ENCODE data around the gene PTPN7.
"Not testable (repeated sequence)": the region's sequence is repeated elsewhere in the genome, so short reads cannot be mapped to it uniquely, and the experiment has no call there.

Gene PTPN7

DNA sequence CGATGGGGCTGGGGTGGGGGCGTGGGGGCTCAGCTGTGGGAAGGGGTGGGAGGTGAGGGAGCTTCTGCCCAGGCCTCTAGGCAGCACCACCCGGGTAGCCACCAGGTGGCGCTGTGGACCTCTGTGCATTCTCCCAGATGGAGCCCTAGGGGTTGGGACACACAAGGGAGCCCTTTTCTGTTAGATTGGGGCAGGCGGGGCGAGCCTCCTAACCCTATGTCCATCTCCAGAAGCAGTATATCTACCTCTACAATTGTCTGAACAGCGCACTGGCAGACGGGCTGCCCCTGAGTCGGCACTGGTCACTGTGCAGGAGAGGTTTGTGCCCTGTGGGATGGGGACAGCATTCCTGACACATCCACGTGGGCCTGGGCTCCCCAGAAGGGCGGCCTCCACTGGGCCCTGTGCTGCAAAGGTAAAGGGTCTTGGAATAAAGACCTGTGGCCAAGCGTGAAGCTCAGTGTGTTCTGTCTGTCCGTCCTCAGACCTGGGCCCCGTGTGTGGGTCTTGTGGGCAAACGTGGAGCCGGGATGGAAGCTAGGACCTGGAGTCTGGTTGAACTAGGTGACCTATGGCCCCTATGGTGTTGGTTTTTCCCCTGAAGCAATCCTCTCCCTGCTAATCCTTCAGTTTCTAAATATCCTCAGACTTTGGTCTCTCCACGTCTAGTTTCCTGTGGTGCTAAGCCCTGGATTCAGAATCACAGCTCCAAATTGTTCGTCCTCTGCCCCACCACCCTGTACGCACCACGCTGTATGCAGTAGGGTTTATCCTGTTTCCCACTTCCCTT, 28.8 kb upstream of the PTPN7 start:
- peak; percentile 55 for DNase-seq

GRCh38 chr1:202187697-202188407, 27.4 kb upstream of the PTPN7 start:
- DNase-seq: no peak

DNA sequence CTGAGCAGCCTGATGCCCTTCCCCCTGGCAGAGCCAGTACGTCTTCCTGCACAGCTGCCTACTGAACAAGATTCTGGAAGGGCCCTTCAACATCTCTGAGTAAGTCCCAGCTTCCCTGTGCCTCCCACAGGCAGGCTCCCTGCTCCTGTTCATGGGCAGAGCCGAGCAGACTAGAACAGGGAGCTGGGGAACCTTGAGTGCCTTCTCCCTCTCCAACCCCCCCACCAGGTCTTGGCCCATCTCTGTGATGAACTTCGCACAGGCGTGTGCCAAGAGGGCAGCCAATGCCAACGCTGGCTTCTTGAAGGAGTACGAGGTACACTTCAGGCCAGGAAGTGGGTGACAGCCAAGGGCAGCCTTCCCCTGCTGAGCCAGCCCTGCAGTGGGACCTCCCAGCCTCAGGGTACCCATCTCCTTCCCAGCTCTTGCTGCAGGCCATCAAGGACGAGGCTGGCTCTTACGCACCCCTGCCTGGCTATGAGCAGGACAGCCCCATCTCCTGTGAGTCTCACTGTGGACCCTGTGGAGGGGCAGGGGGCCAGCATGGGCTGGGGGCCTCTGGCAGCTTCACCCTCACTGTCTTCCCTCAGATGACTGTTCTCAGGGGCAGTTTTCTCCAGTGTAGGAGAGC, 26.8 kb upstream of the PTPN7 start:
- no peak for DNase-seq

GRCh38 chr1:202186327-202186726, 25.9 kb upstream of the PTPN7 start:
- DNase-seq: no peak

- peak; percentile 35 for DNase-seq
Observed at GRCh38 chr1:202184750-202185460, 24.5 kb upstream of the PTPN7 start.

DNA sequence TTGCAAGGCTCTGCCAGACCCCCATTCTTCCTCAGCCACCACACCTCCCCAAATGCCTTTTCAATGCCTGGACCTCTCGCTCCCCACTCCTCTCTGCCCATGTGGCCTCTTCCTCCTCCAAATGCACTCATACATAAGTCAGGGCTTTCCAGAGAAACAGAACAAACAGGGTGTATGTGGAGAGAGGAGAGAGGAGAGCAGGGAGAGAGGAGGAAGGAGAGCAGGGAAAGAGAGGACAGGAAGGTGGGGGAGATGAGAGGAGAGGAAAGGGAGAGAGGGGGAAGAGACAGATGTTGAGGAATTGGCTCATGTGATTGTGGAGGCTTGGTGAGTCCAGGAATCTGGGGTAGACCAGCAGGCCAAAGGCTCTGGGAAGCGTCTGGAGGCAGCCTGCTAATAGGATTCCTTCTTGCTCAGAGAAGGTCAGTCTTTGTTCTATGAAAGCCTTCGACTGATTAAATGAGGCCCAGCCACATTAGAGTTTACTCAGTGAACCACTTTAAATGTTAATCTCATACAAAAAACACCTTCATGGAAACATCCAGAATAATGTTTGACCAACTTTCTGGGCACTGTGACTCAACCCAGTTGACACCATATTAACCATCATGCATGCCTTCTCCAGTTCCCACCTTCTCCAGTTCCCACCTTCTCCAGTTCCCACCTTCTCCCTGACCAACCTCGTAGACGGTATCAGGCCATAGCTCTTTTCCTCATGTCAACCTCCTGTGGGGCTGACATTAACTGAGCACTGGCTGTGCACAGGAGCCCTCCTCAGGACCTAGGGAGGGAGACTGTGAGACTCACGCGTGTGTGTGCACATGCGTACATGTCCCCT, 21.9 kb upstream of the PTPN7 start:
- DNase-seq: no peak

- no peak for DNase-seq
Observed at GRCh38 chr1:202181586-202181985, 21.2 kb upstream of the PTPN7 start.

DNA sequence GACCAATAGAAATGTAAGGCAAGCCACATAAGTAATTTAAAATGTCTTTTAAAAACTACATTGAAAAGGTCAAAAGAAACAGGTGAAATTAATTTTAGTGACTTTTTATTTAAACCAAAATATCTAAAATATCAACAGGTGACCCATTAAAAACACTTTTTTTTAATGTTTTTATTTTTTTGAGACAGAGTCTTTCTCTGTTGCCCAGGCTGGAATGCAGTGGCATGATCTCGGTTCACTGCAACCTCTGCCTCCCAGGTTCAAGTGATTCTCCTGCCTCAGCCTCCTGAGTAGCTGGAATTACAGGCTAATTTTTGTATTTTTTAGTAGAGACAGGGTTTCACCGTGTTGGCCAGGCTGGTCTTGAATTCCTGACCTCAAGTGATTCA, 20.3 kb upstream of the PTPN7 start:
- not testable (repeated sequence) for DNase-seq

DNA sequence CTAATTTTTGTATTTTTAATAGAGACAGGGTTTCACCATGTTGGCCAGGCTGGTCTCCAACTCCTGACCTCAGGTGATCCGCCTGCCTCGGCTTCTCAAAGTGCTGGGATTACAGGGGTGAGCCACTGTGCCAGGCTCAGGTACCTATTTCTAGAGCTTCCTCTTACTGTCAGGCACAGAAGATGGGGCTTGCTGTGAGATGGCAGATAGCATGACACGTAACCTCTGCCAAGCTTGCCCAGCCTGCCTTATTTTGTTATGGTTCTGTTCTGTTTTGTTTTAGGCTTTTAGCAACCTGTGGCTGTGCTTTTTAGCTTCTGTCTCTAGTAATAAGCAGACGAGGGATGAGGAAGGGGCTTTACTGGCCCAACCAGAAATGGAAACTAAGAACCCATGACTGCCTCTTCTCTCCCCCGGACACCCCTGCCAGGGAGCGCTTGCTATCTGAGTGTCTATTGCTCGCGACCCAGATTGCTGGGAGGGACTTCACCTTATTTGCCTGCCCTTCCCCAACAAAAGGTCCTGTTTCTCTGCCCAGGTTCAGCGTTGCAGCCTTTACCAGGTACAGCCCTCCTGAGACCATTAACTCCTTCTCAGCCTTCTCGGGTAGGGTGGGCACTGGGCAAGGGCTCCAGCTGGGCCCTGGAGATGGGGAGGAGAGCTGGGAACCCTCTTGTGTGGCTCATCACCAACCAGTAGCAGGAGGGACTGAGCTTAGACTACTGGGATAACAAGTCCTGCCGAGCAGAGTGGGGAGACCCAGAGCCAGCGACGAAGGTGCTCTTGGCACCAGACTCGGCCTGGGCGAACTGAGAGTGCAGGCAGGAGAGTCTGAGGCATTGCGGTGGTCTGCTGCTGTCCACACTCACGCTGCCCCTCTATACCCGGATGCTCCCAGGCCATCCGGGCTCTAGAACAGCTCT, 19.7 kb upstream of the PTPN7 start:
- DNase-seq: no peak

DNA sequence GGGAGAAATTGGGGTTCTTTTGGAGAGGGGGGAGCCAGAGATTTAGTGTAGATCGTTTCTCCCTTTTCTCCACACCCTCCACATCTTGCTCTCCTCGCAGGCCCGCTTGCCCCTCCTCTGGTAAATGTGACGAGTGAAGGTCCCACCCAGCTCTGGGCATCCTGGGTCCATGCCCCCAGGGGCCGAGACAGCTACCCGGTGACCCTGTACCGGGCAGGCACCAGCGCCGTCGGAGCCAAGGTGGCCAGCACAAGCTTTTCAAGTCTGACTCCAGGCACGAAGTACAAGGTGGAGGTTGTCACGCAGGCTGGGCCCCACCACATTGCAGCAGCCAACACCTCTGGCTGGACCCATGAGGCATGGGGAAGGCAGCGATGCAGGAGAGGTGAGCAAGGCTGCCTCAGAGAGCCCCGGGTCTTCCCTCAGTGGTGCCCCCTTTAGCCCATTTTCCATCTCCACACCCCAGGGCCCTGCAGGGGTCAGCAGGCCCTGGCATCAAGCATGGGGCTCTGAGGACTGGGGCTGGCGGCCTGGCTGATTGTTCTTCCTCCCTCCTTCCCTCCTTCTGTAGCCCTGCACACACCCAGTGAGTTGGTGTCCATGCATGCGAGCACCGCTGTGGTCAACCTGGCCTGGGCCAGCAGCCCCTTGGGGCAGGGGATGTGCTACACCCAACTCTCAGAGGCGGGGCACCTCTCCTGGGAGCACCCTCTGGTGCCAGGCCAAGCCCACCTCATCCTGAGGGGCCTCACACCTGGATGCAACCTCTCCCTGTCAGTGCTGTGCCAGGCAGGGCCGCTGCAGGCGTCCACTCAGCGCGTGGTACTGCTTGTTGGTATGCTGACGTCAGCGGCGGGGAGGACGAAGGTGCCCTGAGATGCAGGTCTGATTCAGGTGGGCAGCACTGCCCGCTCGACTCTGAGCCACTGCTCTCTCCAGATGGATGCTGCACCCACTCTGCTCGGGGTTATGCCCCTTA, 16.8 kb upstream of the PTPN7 start:
- DNase-seq: no peak

DNA sequence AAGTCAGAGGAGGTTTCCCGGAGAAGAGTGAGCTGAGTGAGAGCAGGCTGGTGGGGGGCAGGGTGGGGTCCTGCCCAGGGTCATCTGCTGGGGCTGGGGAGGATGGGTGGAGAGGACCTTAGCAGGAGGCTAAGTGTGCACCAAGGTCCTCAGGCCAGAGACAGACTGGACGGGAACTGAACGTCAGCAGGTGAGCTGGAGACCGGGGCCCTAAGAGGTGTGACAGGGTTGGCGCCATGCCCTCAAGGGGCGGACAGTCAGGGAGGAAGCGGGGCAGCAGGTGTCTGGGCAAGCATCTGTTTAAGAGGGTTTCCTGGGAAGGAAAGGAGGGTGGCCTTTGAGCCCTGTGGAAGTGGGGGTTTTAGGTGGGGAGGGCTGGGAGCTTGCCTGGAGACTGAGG, 13.6 kb upstream of the PTPN7 start:
- DNase-seq: no peak

DNA sequence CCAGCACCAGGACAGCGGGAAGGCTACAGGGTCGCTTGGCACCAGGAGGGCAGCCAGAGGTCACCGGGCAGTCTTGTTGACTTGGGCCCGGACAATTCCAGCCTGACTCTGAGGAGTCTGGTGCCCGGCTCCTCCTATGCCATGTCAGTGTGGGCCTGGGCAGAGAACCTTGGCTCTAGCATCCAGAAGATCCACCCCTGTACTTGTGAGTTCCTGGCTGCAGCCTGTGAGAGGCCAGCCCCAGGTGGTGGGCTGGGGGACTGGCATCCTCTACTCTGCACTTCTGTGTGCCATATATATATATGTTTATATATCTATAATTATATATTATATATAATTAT, 11.6 kb upstream of the PTPN7 start:
- DNase-seq: no peak

DNA sequence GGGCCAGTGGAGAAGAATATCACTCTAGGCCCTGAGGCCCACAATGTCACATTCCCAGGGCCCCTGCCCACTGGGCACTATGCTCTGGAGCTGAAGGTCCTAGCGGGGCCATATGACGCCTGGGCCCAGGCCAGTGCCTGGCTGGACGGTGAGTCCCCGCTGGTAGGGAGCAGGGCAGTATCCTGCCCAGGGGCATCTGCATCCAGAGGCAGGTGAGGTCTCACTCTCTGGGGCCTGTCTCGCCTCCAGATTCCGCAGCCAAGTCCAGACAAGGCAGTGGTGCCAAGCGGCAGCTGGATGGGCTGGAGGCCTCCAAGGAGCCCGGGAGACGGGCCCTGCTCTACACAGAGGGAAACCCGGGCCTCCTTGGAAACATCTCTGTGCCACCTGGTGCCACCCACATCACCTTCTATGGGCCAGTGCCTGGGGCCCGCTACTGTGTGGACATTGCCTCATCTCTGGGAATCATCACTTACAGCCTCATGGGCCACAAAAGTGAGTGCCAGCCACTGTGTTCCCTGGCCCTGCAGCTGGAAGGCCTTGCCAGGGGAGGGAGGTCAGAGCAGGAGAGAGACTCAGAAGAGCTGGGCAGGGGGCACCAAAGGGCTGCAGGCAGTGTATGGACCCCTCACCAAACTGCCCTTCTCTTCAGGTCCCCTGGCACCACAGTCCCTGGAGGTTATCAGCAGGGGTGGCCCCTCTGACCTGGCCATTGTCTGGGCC, 11.1 kb upstream of the PTPN7 start:
- DNase-seq: no peak

DNA sequence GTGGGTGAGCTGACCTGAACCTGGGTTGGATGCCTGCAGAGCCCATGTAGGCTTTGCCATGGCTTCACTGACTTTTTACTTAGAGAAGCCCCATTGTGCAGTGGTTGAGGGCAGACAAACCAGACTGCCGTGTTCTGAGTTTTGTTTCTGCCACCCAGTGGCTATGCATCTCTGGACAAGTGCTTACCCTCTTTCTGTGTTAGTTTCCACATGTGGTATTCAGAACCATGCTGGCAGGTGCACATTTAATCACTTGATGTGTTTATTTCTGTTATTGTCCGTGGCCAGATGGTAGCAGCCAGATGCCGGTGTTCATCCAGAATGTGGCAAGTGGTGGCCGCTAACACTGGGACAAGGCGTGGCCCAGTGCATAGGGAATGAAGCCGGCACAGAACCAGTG, 10.3 kb upstream of the PTPN7 start:
- no peak for DNase-seq

DNA sequence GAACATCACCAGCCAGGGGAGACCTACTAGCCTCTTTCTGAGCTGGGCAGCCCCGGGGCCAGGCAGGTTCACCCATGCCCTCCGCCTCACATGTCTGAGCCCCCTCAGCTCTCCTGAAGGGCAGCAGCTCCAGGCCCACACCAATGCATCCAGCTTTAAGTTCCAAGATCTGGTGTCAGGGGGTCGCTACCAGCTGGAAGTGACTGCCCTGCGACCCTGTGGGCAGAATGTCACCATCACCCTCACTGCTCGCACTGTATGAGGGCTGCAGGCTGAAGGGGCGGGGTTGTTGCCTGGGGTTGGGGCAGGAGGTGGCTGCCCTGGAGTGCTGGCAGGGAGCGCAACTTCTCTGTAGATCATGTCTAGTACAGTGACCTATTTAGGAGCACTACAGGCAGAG, 8.5 kb upstream of the PTPN7 start:
- no peak for DNase-seq

GRCh38 chr1:202167708-202168415, 7.5 kb upstream of the PTPN7 start:
- no peak for DNase-seq

- DNase-seq: not testable (repeated sequence)
Observed at GRCh38 chr1:202167054-202167453, 6.7 kb upstream of the PTPN7 start.

GRCh38 chr1:202165942-202166843, 5.8 kb upstream of the PTPN7 start:
- DNase-seq: no peak
